ENCODE data around the gene RTN3. TPM values are rescaled to one million over a fixed set of nuclear protein-coding genes. Genes with fewer than 3 reads are reported as not detected.
A peak's percentile ranks its signal among the peaks of the same experiment; 100 is the strongest.

RTN3 gene
- total and polyA plus RNA-seq, 9 of the 15 experiments (the other 6 are each of a cell fraction or from before 2014, with no cell fraction given), result 41.6 to 169 (median 93.5) TPM

DNA sequence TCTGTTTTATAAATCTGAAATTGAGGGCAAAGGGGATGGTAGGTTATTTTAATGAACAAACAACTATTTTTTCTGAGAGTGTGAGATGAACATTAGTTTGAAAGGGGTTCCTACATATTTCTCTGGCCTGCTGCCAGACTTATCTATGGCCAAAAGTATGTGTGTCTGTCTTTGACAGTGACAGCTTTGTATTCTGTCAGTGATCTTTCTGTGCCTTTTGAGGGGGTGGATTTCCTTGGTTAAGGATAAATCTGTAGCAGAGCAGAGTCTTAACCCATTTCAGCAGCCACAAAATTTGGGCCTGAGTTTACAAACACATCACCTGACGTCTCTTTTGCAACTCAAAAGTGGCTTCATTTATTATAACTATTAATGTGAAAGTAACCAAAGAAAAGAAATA lies 56.4 kb downstream of the RTN3 start:
- FAIRE-seq, result peak; percentile 52
- Histone ChIP-seq H3K4me3 (no peak overlapping the region), H3K9ac (ENCODE audit: insufficient read depth in 1 of 2, low read depth in 2 of 2, low read length in 2 of 2) (no peak overlapping the region), H3K4me2 (ENCODE audit: insufficient read depth, low read length) (no peak overlapping the region), H3K79me2 (ENCODE audit: control insufficient read depth, insufficient read depth, low read length) (peaks cover 32% of the 10 kb centered on the region), H3K27me3 (ENCODE audit: control insufficient read depth in 2 of 2, insufficient read depth in 2 of 2, low read length in 2 of 2) (no peaks in the 10 kb centered on the region), H2AFZ (ENCODE audit: low read depth, low read length) (no peak overlapping the region), H3K4me1 (replicated peaks in 1 of 2; ENCODE audit: control insufficient read depth in 2 of 2, insufficient read depth in 2 of 2, low read length in 2 of 2) (peaks cover 7 to 8% of the 10 kb centered on the region in 2 experiments; a peak in 3 of 5 replicates), H4K20me1 (replicated peaks; ENCODE audit: control insufficient read depth, insufficient read depth, low read length) (peaks cover 10% of the 10 kb centered on the region; the same call in 1 of the 2 replicates), H3K9me3 (replicated peaks; ENCODE audit: control insufficient read depth, insufficient read depth, low read depth, low read length) (no peaks in the 10 kb centered on the region), H3K27ac (ENCODE audit: extremely low read depth, low read depth, low read length) (no peak overlapping the region), H3K9me1 (ENCODE audit: control insufficient read depth, insufficient read depth, low read length) (no peaks in the 10 kb centered on the region), H3K36me3 (ENCODE audit: control insufficient read depth, insufficient read depth, low read length) (0 out of 3 replicates have a peak, but pooled peaks cover 2% of the 10 kb centered on the region)
- ChIA-PET CTCF (ENCODE audit: low intra/inter-chr PET ratio) (interaction anchor here (2.1 kb wide), 1 partner anchor 258 kb away, joined by 6 read pairs; no protein-coding TSS in a partner anchor), POLR2A (interaction anchor here (0.8 to 1.2 kb wide), 4 partner anchors 9 to 1072 kb away, joined by 3 to 4 read pairs (median 3); no protein-coding TSS in a partner anchor)
- 35% methylated on average over 1 of the region's 1 CpG for WGBS (ENCODE audit: insufficient coverage, low coverage, missing lambda C conversion rate)
- BruUV-seq (replicated peaks), result no TSS peak
- peak; percentile 59 for ATAC-seq
- peak in 3 of 4 experiments; percentile 27 to 75 (median 38) for DNase-seq (ENCODE audit: extremely low read depth in 1 of 4, low spot score in 3 of 4)
- intact Hi-C loops (cut with micrococcal nuclease) (loop anchor here (2.0 to 5.0 kb wide), 4 partner anchors 55 to 259 kb away; partner anchors contain the start of genes ATL3 and RTN3), in situ Hi-C loops (cut with MboI) (loop anchor here (10.0 kb wide), 1 partner anchor 263 kb away; no protein-coding TSS in a partner anchor)
- TF ChIP-seq, protein P1, sequence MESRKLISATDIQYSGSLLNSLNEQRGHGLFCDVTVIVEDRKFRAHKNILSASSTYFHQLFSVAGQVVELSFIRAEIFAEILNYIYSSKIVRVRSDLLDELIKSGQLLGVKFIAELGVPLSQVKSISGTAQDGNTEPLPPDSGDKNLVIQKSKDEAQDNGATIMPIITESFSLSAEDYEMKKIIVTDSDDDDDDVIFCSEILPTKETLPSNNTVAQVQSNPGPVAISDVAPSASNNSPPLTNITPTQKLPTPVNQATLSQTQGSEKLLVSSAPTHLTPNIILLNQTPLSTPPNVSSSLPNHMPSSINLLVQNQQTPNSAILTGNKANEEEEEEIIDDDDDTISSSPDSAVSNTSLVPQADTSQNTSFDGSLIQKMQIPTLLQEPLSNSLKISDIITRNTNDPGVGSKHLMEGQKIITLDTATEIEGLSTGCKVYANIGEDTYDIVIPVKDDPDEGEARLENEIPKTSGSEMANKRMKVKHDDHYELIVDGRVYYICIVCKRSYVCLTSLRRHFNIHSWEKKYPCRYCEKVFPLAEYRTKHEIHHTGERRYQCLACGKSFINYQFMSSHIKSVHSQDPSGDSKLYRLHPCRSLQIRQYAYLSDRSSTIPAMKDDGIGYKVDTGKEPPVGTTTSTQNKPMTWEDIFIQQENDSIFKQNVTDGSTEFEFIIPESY (CRISPR knock-in tag; IDR thresholded peaks at IDR 0.05), result no peak
- TF ChIP-seq, protein P2, sequence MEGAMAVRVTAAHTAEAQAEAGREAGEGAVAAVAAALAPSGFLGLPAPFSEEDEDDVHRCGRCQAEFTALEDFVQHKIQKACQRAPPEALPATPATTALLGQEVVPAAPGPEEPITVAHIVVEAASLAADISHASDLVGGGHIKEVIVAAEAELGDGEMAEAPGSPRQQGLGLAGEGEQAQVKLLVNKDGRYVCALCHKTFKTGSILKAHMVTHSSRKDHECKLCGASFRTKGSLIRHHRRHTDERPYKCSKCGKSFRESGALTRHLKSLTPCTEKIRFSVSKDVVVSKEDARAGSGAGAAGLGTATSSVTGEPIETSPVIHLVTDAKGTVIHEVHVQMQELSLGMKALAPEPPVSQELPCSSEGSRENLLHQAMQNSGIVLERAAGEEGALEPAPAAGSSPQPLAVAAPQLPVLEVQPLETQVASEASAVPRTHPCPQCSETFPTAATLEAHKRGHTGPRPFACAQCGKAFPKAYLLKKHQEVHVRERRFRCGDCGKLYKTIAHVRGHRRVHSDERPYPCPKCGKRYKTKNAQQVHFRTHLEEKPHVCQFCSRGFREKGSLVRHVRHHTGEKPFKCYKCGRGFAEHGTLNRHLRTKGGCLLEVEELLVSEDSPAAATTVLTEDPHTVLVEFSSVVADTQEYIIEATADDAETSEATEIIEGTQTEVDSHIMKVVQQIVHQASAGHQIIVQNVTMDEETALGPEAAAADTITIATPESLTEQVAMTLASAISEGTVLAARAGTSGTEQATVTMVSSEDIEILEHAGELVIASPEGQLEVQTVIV (CRISPR knock-in tag; IDR thresholded peaks at IDR 0.05; ENCODE audit: borderline replicate concordance), result no peak
- no peak for TF ChIP-seq CREM (IDR thresholded peaks at IDR 0.05; ENCODE audit: low read depth)
- TF ChIP-seq ADNP (tag; IDR thresholded peaks at IDR 0.05), result no peak
- TF ChIP-seq, protein P3, sequence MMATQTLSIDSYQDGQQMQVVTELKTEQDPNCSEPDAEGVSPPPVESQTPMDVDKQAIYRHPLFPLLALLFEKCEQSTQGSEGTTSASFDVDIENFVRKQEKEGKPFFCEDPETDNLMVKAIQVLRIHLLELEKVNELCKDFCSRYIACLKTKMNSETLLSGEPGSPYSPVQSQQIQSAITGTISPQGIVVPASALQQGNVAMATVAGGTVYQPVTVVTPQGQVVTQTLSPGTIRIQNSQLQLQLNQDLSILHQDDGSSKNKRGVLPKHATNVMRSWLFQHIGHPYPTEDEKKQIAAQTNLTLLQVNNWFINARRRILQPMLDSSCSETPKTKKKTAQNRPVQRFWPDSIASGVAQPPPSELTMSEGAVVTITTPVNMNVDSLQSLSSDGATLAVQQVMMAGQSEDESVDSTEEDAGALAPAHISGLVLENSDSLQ (IDR thresholded peaks at IDR 0.05), result peak; percentile 78
- peak; percentile 28; the same call in 1 of the 2 replicates for TF ChIP-seq CBFA2T3 (IDR thresholded peaks at IDR 0.05)
- TF ChIP-seq, protein P4, sequence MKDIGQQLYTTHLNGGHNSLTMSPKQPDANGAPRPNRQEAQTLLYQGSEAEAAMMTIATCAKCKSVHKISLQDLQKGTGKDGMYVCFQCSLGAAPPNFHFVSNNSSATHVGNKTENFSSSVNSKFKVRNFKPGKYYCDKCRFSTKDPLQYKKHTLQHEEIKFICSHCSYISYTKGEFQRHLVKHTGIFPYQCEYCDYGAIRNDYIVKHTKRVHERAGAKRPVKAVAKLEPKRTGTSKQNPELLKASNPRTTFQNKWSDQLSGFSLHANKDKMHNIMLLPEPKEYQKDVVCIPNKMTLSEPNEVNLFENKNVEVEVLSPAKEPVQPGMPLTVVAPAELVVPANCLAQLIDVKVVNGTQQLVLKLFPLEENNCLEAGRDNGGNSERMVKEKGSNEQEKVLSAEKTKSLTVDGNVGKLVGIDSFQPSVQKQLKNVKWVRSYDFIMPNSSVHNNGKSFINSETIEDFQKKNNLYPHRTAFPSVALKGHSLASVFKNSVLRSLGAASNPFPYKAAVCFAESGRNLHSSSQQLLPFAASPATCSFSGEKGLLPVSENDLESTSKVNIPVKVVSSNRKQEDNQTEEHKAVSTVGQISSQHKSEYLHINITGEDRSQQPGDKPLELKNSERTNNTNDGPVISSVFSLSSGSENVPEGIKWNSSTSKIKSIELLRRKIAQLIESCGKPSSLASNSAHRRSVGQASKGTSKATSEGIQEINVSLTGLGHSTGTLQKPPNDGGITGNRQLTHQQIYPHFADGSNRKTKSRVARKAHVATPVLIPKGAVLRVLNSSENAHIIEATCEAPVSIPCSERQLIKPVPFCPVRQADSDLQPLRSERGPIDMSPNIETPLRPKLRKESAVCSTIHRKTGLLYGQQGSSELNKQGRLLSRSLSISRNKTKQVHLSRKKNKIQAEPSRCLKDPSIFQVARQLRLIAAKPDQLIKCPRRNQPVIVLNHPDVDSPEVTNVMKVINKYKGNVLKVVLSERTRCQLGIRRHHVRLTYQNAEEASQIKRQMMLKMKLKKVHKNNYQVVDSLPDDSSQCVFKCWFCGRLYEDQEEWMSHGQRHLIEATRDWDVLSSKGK (CRISPR knock-in tag; IDR thresholded peaks at IDR 0.05), result no peak
- TF ChIP-seq, protein P5, sequence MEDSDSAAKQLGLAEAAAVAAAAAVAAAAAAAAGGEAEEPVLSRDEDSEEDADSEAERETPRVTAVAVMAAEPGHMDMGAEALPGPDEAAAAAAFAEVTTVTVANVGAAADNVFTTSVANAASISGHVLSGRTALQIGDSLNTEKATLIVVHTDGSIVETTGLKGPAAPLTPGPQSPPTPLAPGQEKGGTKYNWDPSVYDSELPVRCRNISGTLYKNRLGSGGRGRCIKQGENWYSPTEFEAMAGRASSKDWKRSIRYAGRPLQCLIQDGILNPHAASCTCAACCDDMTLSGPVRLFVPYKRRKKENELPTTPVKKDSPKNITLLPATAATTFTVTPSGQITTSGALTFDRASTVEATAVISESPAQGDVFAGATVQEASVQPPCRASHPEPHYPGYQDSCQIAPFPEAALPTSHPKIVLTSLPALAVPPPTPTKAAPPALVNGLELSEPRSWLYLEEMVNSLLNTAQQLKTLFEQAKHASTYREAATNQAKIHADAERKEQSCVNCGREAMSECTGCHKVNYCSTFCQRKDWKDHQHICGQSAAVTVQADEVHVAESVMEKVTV (CRISPR knock-in tag; IDR thresholded peaks at IDR 0.05), result no peak
- peak; percentile 48 for TF ChIP-seq MEIS2 (IDR thresholded peaks at IDR 0.05; ENCODE audit: partially characterized antibody)
- TF ChIP-seq SNIP1 (IDR thresholded peaks at IDR 0.05; ENCODE audit: low read depth), result no peak
- no peak for TF ChIP-seq MYNN (IDR thresholded peaks at IDR 0.05)
- TF ChIP-seq MYNN (CRISPR knock-in tag; IDR thresholded peaks at IDR 0.05), result no peak

Data from K562 (cell line).